Gastrocnemius medialis (tissue), 4 donors: ENCODE data around the gene ZNF350.

Source experiments
- CTCF ChIP-seq, 5 experiments: fragments of 450-650 bp in 3 of 5; fragments of 200-600 bp in 2 of 5; sonication (generic) in 2 of 5; IDR thresholded peaks in 4 of 5; conservative IDR thresholded peaks in 1 of 5; 1 replicate in 4 of 5; 2 replicates in 1 of 5; pipeline ENCODE4 v1.5.1; 2016 to 2019; ENCODE audit warnings: antibody characterized with exemption in 5 of 5, mild to moderate bottlenecking in 3 of 5, moderate library complexity in 3 of 5
- POLR2A ChIP-seq, 2 donors: fragments of 450-650 bp; IDR thresholded peaks; one replicate each; pipeline ENCODE4 v1.6.1; 2017; ENCODE audit warnings: antibody characterized with exemption in 2 of 2, mild to moderate bottlenecking in 2 of 2, moderate library complexity in 2 of 2

GRCh38 chr19:51944798-51945552 is 41.7 kb downstream of the ZNF350 start:
- TF ChIP-seq CTCF (IDR thresholded peaks at IDR 0.05 in 4 of 5, conservative IDR thresholded peaks at IDR 0.05 in 1 of 5), result no peak
- no peak for TF ChIP-seq POLR2A (IDR thresholded peaks at IDR 0.05)
